ENCODE results near the gene PSMB1.

- TF ChIP-seq CTCF (IDR thresholded peaks at IDR 0.05): no peak
- no peak for TF ChIP-seq POLR2A (IDR thresholded peaks at IDR 0.05)
Measured at GRCh38 chr6:170512249-170512648, 40.9 kb downstream of the PSMB1 start.
